ENCODE data around the gene KDM4B.
"Not testable (repeated sequence)": the region's sequence is repeated elsewhere in the genome, so short reads cannot be mapped to it uniquely, and the experiment has no call there.

The KDM4B gene

GRCh38 chr19:4968462-4969291, at the start of gene KDM4B:
Gene KDM4B, plus strand, starts transcription at chr19:4969113. Its CDS starts 63,778 bp downstream, at chr19:5032891.
- DNase-seq (ENCODE audit: low spot score), result peak; percentile 99

GRCh38 chr19:4922530-4923275, 46.2 kb upstream of the KDM4B start:
- no peak for DNase-seq (ENCODE audit: low spot score)

GRCh38 chr19:4923276-4923747, 45.6 kb upstream of the KDM4B start:
- no peak for DNase-seq (ENCODE audit: low spot score)

- no peak for DNase-seq (ENCODE audit: low spot score)
Measured at GRCh38 chr19:4929186-4929585, 39.7 kb upstream of the KDM4B start.

GRCh38 chr19:4930664-4931063, 38.2 kb upstream of the KDM4B start:
- DNase-seq (ENCODE audit: low spot score), result no peak

GRCh38 chr19:4932711-4933110, 36.2 kb upstream of the KDM4B start:
- no peak for DNase-seq (ENCODE audit: low spot score)

GRCh38 chr19:4933528-4933927, 35.4 kb upstream of the KDM4B start:
- no peak for DNase-seq (ENCODE audit: low spot score)

- DNase-seq (ENCODE audit: low spot score), result no peak
Measured at GRCh38 chr19:4935444-4935843, 33.5 kb upstream of the KDM4B start.

GRCh38 chr19:4937060-4937459, 31.9 kb upstream of the KDM4B start:
- DNase-seq (ENCODE audit: low spot score), result no peak

- not testable (repeated sequence) for DNase-seq (ENCODE audit: low spot score)
Measured at GRCh38 chr19:4938461-4938860, 30.5 kb upstream of the KDM4B start.

- DNase-seq (ENCODE audit: low spot score), result no peak
Measured at GRCh38 chr19:4939466-4939865, 29.4 kb upstream of the KDM4B start.

- not testable (repeated sequence) for DNase-seq (ENCODE audit: low spot score)
Measured at GRCh38 chr19:4941638-4942169, 27.2 kb upstream of the KDM4B start.

- DNase-seq (ENCODE audit: low spot score), result not testable (repeated sequence)
Measured at GRCh38 chr19:4950650-4951049, 18.3 kb upstream of the KDM4B start.

GRCh38 chr19:4951656-4952055, 17.3 kb upstream of the KDM4B start:
- no peak for DNase-seq (ENCODE audit: low spot score)

- DNase-seq (ENCODE audit: low spot score), result no peak
Measured at GRCh38 chr19:4952945-4953344, 16.0 kb upstream of the KDM4B start.

- not testable (repeated sequence) for DNase-seq (ENCODE audit: low spot score)
Measured at GRCh38 chr19:4954320-4955149, 14.4 kb upstream of the KDM4B start.

- no peak for DNase-seq (ENCODE audit: low spot score)
Measured at GRCh38 chr19:4955274-4955673, 13.6 kb upstream of the KDM4B start.

- DNase-seq (ENCODE audit: low spot score), result no peak
Measured at GRCh38 chr19:4957981-4958380, 10.9 kb upstream of the KDM4B start.

- DNase-seq (ENCODE audit: low spot score), result no peak
Measured at GRCh38 chr19:4962085-4962619, 6.8 kb upstream of the KDM4B start.

GRCh38 chr19:4965061-4965460, 3.9 kb upstream of the KDM4B start:
- DNase-seq (ENCODE audit: low spot score), result no peak

GRCh38 chr19:4966591-4966990, 2.3 kb upstream of the KDM4B start:
- DNase-seq (ENCODE audit: low spot score), result no peak
